GM21515 (cell line): ENCODE results near the gene CLIC4.
"Not testable (repeated sequence)": the region's sequence is repeated elsewhere in the genome, so short reads cannot be mapped to it uniquely, and the experiment has no call there.

Experiments
- ATAC-seq: cut with Tn5 transposase; IDR thresholded peaks from one replicate; pipeline ENCODE4 v1.9.1; 2021; ENCODE audit not compliant: unreplicated experiment

Gene CLIC4

DNA sequence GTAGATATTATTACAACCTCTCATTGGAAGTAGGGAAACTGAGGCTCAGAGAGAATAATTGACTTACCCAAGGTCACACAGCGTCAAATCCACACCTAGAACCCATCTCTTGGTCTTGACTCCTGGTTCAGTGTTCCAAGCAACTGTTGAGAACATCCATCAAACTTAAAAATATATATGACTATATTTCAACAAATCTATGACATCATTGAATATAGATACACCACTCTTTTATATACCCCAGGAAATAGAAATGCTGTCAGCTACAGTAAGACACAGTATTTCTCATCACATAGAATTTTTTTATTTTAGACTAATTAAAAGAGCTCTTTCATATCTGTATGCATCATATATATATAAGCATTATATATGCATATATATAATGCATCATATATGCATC is 127.9 kb downstream of the CLIC4 start:
- ATAC-seq: no peak

DNA sequence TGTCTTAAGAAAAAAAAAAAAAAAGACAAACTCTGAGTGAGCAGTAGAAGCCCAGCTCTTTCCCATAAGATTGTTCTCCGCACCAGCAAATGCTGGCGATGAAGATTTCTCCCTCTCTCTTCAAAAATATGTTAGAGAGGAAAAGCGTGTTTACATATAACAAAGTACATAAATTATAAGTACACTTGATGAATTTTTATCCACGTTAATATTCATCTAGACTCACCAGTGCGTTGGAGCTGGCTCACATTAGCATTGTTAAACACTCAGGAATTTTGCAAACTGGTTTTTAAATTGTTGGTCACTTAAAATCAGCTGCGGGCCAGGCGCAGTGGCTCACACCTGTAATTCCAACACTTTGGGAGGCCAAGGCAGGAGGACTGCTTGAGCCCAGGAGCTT is 128.8 kb downstream of the CLIC4 start:
- ATAC-seq: no peak

- ATAC-seq: no peak
These were observed 129.5 kb downstream of the CLIC4 start for GRCh38 chr1:24874611-24875234.

DNA sequence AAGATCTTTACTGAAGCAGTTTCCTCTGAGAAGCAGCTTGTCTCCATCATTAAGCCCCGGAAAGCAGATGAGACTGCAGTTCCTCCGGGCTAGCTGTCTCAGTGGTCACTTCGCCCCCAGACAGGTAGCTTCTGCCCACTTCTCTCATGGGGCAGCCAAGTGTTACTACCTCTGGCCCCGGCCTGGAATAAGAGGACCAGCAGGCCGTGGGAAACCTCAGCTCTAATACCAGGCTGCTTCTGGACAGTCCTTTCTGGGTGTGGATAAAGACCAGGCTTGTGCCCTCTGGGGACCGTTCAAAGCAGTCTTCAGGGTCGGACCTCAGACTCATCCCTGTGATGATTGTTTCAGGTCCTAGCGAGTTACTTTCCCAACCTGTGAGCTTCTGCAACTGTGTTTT is 130.0 kb downstream of the CLIC4 start:
- ATAC-seq: no peak

DNA sequence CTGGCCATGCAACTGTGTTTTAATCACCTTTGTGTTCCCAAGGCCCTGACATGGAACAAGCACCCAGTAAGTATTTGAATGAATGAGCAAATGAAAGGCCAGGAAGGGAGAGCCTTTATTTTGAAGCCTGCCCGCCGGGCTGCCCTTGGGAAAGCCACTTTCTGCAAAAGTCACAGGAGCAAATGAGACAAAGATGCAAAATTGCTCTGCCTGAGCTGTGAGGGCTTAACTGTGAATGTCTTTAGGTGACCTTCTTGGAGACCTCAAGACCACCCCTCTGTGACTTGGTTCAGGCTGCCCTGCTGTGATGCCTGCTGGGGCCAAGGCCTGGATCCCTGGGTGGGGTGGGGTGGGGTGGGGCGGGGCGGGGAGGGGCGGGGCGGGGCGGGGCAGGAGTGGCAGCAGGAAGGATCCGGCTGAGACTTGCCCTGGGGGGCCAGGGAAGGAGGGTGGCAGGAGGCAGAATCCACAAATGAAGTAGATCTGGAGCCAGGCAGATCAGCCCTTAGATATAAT is 130.8 kb downstream of the CLIC4 start:
- ATAC-seq: no peak

DNA sequence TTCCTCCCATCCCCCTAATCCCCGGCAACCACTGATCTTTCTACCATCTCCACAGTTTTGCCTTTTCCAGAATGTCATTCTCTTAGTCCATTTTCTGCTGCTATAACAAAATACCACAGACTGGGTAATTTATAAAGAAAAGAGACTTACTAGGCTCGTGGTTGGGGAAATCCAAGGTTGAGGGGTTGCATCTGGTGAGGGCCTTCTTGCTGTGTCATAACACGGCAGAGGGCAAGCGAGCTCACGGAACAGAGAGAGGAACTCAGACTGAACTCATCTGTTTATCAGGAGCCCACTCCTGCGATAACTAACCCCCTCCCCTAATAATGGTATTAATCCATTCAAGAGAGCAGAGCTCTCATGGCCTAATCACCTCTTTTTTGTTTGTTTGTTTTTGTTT is 132.8 kb downstream of the CLIC4 start:
- no peak for ATAC-seq

DNA sequence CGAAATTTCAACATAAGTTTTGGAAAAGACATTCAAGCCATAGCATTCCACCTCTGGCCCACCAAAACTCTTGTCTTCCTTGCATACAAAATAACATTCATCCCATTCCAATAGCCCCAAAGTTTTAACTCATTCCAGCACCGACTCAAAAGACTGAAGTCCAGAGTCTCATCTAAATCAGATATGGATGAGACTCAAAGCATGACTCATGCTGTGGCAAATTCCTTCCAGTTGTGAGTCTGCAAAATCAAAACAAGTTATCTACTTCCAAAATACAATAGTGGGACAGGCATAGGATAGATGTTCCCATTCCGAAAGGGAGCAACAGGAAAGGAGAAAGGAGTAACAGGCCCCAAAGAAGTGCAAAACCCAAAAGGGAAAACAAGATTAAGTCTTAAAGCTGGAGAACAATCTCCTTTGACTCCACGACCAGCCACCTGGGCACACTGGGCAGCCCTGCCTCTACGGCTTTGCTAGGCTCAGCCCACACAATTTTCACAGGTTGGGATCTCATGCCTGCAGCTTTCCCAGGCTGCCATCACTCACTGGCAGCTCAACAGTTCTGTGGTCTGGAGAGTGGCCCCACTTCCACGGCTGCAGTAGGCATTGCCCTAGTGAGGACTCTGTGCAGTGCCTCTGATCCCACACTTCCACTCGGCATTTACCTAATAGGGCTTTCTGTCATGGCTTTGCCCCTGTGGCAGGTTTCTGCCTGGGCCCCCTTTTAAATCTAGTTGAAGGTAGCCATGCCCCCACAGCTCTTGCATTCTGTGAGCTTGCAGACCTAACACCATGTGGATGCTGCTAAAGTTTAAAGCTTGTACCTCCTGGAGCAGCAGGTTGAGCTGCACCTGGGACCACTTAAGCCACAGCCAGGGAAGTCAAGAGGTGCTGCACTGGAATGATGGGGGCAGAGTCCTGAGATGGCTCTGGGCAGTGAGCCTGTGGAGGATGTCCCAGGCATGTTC is 133.8 kb downstream of the CLIC4 start:
- ATAC-seq: no peak

- no peak for ATAC-seq
These were observed 135.8 kb downstream of the CLIC4 start for GRCh38 chr1:24881034-24881433.

- no peak for ATAC-seq
These were observed 139.5 kb downstream of the CLIC4 start for GRCh38 chr1:24884751-24885150.

DNA sequence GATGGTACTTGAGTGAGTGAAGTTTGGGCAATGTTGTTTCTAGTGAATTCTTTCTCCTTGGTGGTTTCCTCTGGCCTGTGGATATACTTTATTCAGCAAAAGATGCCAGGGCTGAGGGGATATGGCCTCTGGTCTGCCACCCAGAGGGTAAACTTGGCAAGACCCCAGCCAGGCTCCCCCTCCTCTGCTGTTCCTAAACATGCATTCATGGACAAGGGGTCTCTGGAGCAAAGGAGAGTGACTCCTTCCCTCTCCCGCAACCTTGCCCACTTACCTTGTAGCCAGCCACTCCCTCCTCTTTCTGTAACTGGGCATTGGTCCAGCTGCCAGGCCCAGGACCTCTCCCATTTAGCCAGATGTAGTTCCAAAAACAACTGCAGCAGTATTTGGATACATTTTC is 141.0 kb downstream of the CLIC4 start:
- no peak for ATAC-seq

GRCh38 chr1:24888061-24888970 is 143.1 kb downstream of the CLIC4 start:
- ATAC-seq: no peak

DNA sequence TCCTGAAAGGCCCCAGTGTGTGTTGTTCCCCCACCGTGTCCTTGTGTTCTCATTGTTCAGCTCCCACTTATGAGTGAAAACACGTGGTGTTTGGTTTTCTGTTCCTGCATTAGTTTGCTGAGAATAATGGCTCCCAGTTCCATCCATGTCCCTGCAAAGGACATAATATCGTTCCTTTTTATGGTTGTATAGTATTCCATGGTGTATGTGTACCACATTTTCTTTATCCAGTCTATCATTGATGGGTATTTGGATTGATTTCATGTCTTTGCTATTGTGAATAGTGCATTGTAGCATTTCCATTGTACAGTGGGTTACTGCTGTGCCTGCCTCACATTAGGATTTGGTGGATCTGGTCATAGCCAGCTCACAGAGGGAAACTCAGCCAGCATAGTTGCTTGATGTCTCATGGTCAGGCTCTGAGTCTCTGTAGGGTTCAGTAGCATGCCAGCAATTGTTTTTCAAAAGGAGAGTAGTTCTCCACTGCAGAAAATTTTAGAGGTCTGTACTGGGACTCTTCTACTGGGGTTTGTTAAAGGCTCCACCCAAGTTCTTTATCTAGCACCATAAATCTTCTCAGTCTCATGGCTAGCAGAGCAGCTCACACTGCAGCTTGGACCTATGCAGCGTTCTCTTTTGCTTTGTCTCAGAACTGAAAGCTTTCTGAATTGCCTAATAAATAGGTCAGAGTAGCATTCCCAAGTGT is 143.9 kb downstream of the CLIC4 start:
- no peak for ATAC-seq

DNA sequence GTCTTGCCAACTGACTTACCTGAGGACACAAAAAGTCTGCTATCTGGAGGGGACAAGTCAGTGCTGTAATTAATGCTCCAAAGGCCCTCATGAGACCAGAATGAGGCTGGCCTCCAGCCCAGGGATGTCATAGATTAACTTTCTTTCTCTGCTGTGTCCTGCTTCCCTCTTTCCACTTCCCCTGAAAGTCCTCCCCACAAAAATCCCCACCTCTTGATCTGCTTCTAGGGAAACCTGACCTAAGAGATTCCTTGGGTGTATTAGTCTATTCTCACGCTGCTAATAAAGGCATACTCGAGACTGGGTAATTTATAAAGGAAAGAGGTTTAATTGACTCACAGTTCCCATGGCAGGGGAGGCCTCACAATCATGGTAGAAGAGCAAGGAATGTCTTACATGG is 145.6 kb downstream of the CLIC4 start:
- ATAC-seq: no peak

GRCh38 chr1:24891367-24891766 is 146.1 kb downstream of the CLIC4 start:
- ATAC-seq: not testable (repeated sequence)

GRCh38 chr1:24892188-24893153 is 147.2 kb downstream of the CLIC4 start:
- ATAC-seq: no peak

DNA sequence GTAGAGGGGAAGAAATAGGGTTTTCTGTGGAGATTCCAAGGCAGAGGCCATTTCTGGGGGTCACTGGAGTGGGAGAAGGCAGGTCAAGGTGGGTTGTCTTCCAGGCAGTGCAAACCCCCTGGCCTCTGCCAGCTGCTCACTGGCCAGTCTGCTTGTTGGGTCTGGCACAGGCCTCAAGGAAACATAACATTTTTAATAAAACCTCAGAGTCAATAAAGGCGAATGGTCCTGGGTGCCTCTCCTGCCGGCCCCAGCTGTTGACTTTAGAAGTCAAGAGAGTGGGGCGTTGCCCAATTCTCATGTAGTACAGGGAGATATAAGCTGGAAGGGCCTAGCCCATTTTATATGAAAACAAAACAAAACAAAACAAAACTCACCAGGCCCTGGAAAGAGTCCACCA is 148.2 kb downstream of the CLIC4 start:
- no peak for ATAC-seq
